ENCODE results near the gene SUMF1. TPM values are rescaled to one million over a fixed set of nuclear protein-coding genes. Genes with fewer than 3 reads are reported as not detected.
"Not testable (repeated sequence)": the region's sequence is repeated elsewhere in the genome, so short reads cannot be mapped to it uniquely, and the experiment has no call there.

Gene SUMF1
- total RNA-seq, 1 donor from 2014 or later, result 6.8 TPM

- no peak for ATAC-seq
- intact Hi-C loops (cut with micrococcal nuclease), result no loop called here
- no peak for DNase-seq
Measured at GRCh38 chr3:4356546-4357410, 110.3 kb downstream of the SUMF1 start.

- DNase-seq (no peak), ATAC-seq (no peak)
- intact Hi-C loops (cut with micrococcal nuclease), result no loop called here
Measured at GRCh38 chr3:4356220-4356540, 110.9 kb downstream of the SUMF1 start.

- ATAC-seq (peak; percentile 9), DNase-seq (peak; percentile 50)
- intact Hi-C loops (cut with micrococcal nuclease), result no loop called here
Measured at GRCh38 chr3:4355401-4356219, 111.5 kb downstream of the SUMF1 start.

- no peak for DNase-seq
- intact Hi-C loops (cut with micrococcal nuclease), result loop anchor here (2.0 kb wide), 1 partner anchor 281 kb away; no protein-coding TSS in a partner anchor
- peak; percentile 9 for ATAC-seq
Measured at GRCh38 chr3:4351872-4352271, 115.2 kb downstream of the SUMF1 start.

- no peak for DNase-seq
- ATAC-seq, result peak; percentile 70
- intact Hi-C loops (cut with micrococcal nuclease), result loop anchor here (2.0 kb wide), 1 partner anchor 281 kb away; no protein-coding TSS in a partner anchor
Measured at GRCh38 chr3:4351164-4351855, 115.8 kb downstream of the SUMF1 start.

- ATAC-seq (peak; percentile 90), DNase-seq (no peak)
- intact Hi-C loops (cut with micrococcal nuclease), result loop anchor here (2.0 kb wide), 1 partner anchor 282 kb away; no protein-coding TSS in a partner anchor
Measured at GRCh38 chr3:4350789-4351163, 116.3 kb downstream of the SUMF1 start.

- ATAC-seq (no peak), DNase-seq (no peak)
- intact Hi-C loops (cut with micrococcal nuclease), result no loop called here
Measured at GRCh38 chr3:4343258-4343657, 123.8 kb downstream of the SUMF1 start.

- ATAC-seq, result no peak
- no peak for DNase-seq
- intact Hi-C loops (cut with micrococcal nuclease), result no loop called here
Measured at GRCh38 chr3:4341336-4341675, 125.8 kb downstream of the SUMF1 start.

- intact Hi-C loops (cut with micrococcal nuclease), result no loop called here
- peak; percentile 67 for ATAC-seq
Measured at GRCh38 chr3:4340411-4341335, 126.4 kb downstream of the SUMF1 start.

GRCh38 chr3:4340077-4340410, 127.0 kb downstream of the SUMF1 start:
- intact Hi-C loops (cut with micrococcal nuclease), result no loop called here
- DNase-seq (no peak), ATAC-seq (no peak)

More at GRCh38 chr3:4340411-4341335, 126.4 kb downstream of the SUMF1 start:
- DNase-seq, result no peak

- ATAC-seq (no peak), DNase-seq (no peak)
- intact Hi-C loops (cut with micrococcal nuclease), result no loop called here
Measured at GRCh38 chr3:4338751-4339150, 128.3 kb downstream of the SUMF1 start.

- DNase-seq, result no peak
- intact Hi-C loops (cut with micrococcal nuclease), result no loop called here
- ATAC-seq, result peak; percentile 25
Measured at GRCh38 chr3:4336850-4337546, 130.1 kb downstream of the SUMF1 start.

- ATAC-seq (no peak), DNase-seq (no peak)
- intact Hi-C loops (cut with micrococcal nuclease), result no loop called here
Measured at GRCh38 chr3:4335840-4336562, 131.1 kb downstream of the SUMF1 start.

GRCh38 chr3:4334548-4334947, 132.5 kb downstream of the SUMF1 start:
- intact Hi-C loops (cut with micrococcal nuclease), result no loop called here
- no peak for DNase-seq
- no peak for ATAC-seq

GRCh38 chr3:4332991-4333390, 134.1 kb downstream of the SUMF1 start:
- DNase-seq (no peak), ATAC-seq (no peak)
- intact Hi-C loops (cut with micrococcal nuclease), result no loop called here

- no peak for DNase-seq
- intact Hi-C loops (cut with micrococcal nuclease), result no loop called here
- ATAC-seq, result no peak
Measured at GRCh38 chr3:4332574-4332973, 134.5 kb downstream of the SUMF1 start.

GRCh38 chr3:4332111-4332510, 135.0 kb downstream of the SUMF1 start:
- intact Hi-C loops (cut with micrococcal nuclease), result no loop called here
- DNase-seq (no peak), ATAC-seq (no peak)

GRCh38 chr3:4329806-4330205, 137.3 kb downstream of the SUMF1 start:
- DNase-seq; ATAC-seq; intact Hi-C loops (cut with micrococcal nuclease): not testable (repeated sequence)
